Ovary (tissue), 3 donors: ENCODE measurements around the gene CALHM1.

Experiments used
- EP300 ChIP-seq: sonication (generic); formaldehyde crosslinking; IDR thresholded peaks from one replicate; pipeline ENCODE4 v1.6.1; 2017; ENCODE audit warnings: antibody characterized with exemption
- POLR2A ChIP-seq: fragments of 450-650 bp; IDR thresholded peaks from one replicate; pipeline ENCODE4 v1.6.1; 2017; ENCODE audit warnings: antibody characterized with exemption, mild to moderate bottlenecking, moderate library complexity
- TF ChIP-seq, protein P1 (sequence below), 3 donors: fragments of 450-650 bp in 2 of 3; fragments of 200-600 bp in 1 of 3; IDR thresholded peaks; one replicate each; pipeline versions ENCODE4 v1.5.1 to v1.8.0; 2016 to 2022; ENCODE audit warnings: antibody characterized with exemption in 3 of 3, mild to moderate bottlenecking in 1 of 3
- donor health status: DM: no; HTN: no; CAD: no.

DNA sequence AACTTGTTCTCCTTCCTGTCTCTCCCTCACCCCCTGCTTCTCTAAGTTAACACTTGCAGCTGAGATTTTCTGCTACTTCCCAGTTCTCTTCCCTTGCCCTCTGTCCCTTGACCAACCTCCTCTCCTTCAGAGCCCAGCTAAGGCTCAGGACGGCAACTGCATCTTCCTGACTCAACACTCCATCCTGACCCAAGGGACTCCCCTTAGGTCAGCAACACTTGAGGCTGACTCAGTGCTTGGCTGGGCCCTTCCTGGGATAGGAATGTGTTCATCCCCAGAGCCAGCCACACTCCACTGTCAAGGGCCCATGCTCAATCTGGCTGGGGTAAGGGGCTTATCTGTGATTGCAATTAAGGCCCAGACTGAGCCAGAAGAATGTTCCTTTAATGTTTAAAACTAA lies 10.0 kb downstream of the CALHM1 start:
- TF ChIP-seq, protein P1, sequence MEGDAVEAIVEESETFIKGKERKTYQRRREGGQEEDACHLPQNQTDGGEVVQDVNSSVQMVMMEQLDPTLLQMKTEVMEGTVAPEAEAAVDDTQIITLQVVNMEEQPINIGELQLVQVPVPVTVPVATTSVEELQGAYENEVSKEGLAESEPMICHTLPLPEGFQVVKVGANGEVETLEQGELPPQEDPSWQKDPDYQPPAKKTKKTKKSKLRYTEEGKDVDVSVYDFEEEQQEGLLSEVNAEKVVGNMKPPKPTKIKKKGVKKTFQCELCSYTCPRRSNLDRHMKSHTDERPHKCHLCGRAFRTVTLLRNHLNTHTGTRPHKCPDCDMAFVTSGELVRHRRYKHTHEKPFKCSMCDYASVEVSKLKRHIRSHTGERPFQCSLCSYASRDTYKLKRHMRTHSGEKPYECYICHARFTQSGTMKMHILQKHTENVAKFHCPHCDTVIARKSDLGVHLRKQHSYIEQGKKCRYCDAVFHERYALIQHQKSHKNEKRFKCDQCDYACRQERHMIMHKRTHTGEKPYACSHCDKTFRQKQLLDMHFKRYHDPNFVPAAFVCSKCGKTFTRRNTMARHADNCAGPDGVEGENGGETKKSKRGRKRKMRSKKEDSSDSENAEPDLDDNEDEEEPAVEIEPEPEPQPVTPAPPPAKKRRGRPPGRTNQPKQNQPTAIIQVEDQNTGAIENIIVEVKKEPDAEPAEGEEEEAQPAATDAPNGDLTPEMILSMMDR (IDR thresholded peaks at IDR 0.05): no peak
- no peak for TF ChIP-seq POLR2A
- TF ChIP-seq EP300: no peak
